ENCODE measurements around the gene COTL1.

- TF ChIP-seq CTCF (IDR thresholded peaks at IDR 0.05 in 4 of 5, conservative IDR thresholded peaks at IDR 0.05 in 1 of 5) (no peak), POLR2A (IDR thresholded peaks at IDR 0.05) (peak; percentile 62 to 81)
Observed at GRCh38 chr16:84617791-84618580, at the start of gene COTL1.
